Ovary (tissue), 9 donors: ENCODE measurements around the gene C1QTNF6. TPM values are rescaled to one million over a fixed set of nuclear protein-coding genes. Genes with fewer than 3 reads are reported as not detected.

ENCODE experiments used
- DNase-seq, 5 donors: peaks; one replicate each; pipeline ENCODE4 v3.0.0-alpha.2; 2019 to 2020
- H3K27ac ChIP-seq, 2 donors: fragments of 200-600 bp; one replicate each; pipeline versions ENCODE4 v1.5.1 to v1.8.0; 2019 to 2022
- H3K27me3 ChIP-seq: fragments of 200-600 bp; one replicate; pipeline ENCODE4 v1.8.0; 2022
- H3K36me3 ChIP-seq: fragments of 200-600 bp; sonication (generic); one replicate; pipeline ENCODE4 v1.5.1; 2019
- H3K4me1 ChIP-seq: one replicate; pipeline ENCODE4 v1.8.1; 2013; ENCODE audit warnings: mild to moderate bottlenecking, moderate library complexity; ENCODE audit not compliant: insufficient read depth
- H3K4me3 ChIP-seq: fragments of 200-600 bp; sonication (generic); one replicate; pipeline ENCODE4 v1.5.1; 2017
- H3K9me3 ChIP-seq, 2 donors: fragments of 200-600 bp in 1 of 2; sonication (generic) in 1 of 2; one replicate each; pipeline versions ENCODE4 v1.5.1 to v1.8.1; 2013 to 2019; ENCODE audit warnings: mild to moderate bottlenecking in 1 of 2, moderate library complexity in 1 of 2
- CTCF ChIP-seq, 3 donors: fragments of 450-650 bp in 2 of 3; fragments of 200-600 bp in 1 of 3; IDR thresholded peaks; one replicate each; pipeline versions ENCODE4 v1.5.1 to v1.8.0; 2016 to 2022; ENCODE audit warnings: antibody characterized with exemption in 3 of 3, mild to moderate bottlenecking in 1 of 3
- EP300 ChIP-seq: sonication (generic); formaldehyde crosslinking; IDR thresholded peaks from one replicate; pipeline ENCODE4 v1.6.1; 2017; ENCODE audit warnings: antibody characterized with exemption
- POLR2A ChIP-seq: fragments of 450-650 bp; IDR thresholded peaks from one replicate; pipeline ENCODE4 v1.6.1; 2017; ENCODE audit warnings: antibody characterized with exemption, mild to moderate bottlenecking, moderate library complexity
- WGBS, 3 donors: extraction: QIAGEN DNeasy Blood & Tissue Kit in 1 of 3; methylation state at CpG; one replicate each; pipeline versions ENCODE4 v1.1.5 to v1.1.7; 2013 to 2017; 5-methylcytosine and 5-hydroxymethylcytosine counted together
- intact Hi-C, 4 donors: fragments of 100-400 bp; cut with DNase I; formaldehyde crosslinking; loops; one replicate each; pipeline versions ENCODE4 v1.11.0 to v1.15.1; 2022 to 2023
- polyA plus RNA-seq, 2 donors: library from polyadenylated mRNA; stranded (reverse); fragments of 200-250 nt in 1 of 2; fragments of 350-450 nt in 1 of 2; fragmentation: Illumina TruSeq in 1 of 2; extraction: RNeasy Lipid Tissue Mini Kit (QIAGEN cat#74804) in 1 of 2; gene quantifications; one replicate each; pipeline ENCODE4 v1.2.3, GENCODE V29; 2013 to 2014
- total RNA-seq, 7 donors: library from RNA; depleted of rRNA in 2 of 7; stranded (reverse); fragments of >200 nt in 2 of 7; fragmentation: NEBNext Ultra II Directional in 3 of 7; extraction: Animal tissue kit (Norgen Biotek cat#: 25700) in 3 of 7; gene quantifications; one replicate each; pipeline versions ENCODE4 v1.1.0 to v1.2.4, GENCODE V29; 2016 to 2023
- donor health status: DM: no; HTN: no; CAD: no; lungs with moderate emphysema.
- donor health status: DM: no; HTN: no; CAD: no.
- donor health status: Bipolar disorder and iron deficiency.
- donor health status: DM: yes; HTN: yes; CAD: no.
- donor health status: DM: no; HTN: no; CAD: no.
- donor health status: DM: yes; HTN: yes; CAD: no.

Gene C1QTNF6
- total and polyA plus RNA-seq, 9 donors: 4.0 to 8.5 (median 6.4) TPM

GRCh38 chr22:37228106-37229011, 40.3 kb upstream of the C1QTNF6 start:
- no peak overlapping the region for H3K27ac ChIP-seq
- TF ChIP-seq CTCF (IDR thresholded peaks at IDR 0.05) (no peak), EP300 (no peak)
- no peaks in the 10 kb centered on the region for H3K9me3 ChIP-seq
- H3K4me1 ChIP-seq: no peaks in the 10 kb centered on the region
- intact Hi-C loops: no loop called here
- H3K36me3 ChIP-seq: no peaks in the 10 kb centered on the region
- no peaks in the 10 kb centered on the region for H3K27me3 ChIP-seq
- DNase-seq: peak in 1 of 5 donors; percentile 4
- WGBS, 3 donors: 61 to 69% (median 62%) methylated on average over 20 of the region's 20 CpGs
- no peak overlapping the region for H3K4me3 ChIP-seq

DNA sequence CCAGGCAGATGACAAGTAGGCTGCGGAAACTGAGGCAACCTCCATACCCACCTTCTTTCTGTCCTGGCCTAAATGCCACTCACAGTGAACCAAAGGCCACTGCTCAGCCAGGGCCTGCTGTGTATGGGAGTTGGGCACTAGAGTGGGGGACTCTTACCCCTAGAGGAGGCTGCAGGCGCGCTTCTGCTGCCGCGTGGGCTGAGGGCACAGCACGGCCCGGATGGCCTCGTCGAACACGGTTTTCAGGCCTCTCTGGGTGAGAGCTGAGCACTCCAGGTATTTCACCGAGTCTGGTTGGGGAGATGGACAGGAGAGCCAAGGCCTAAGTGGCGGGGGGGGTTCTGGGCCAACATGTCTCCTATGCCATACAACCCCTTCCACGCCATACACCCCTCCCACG, 38.5 kb upstream of the C1QTNF6 start:
- Histone ChIP-seq H3K27ac (no peak overlapping the region), H3K4me3 (no peak overlapping the region), H3K4me1 (no peaks in the 10 kb centered on the region), H3K9me3 (no peaks in the 10 kb centered on the region), H3K36me3 (no peaks in the 10 kb centered on the region), H3K27me3 (no peaks in the 10 kb centered on the region)
- TF ChIP-seq CTCF (IDR thresholded peaks at IDR 0.05) (no peak), POLR2A (no peak), EP300 (no peak)
- 90 to 96% (median 93%) methylated on average over 14 of the region's 14 CpGs for WGBS, 3 donors
- no peak for DNase-seq
- intact Hi-C loops: no loop called here

GRCh38 chr22:37226087-37226486, 38.0 kb upstream of the C1QTNF6 start:
- 85 to 92% (median 90%) methylated on average over 4 of the region's 4 CpGs for WGBS, 3 donors
- Histone ChIP-seq H3K4me1 (no peaks in the 10 kb centered on the region), H3K9me3 (no peaks in the 10 kb centered on the region), H3K27ac (no peak overlapping the region), H3K4me3 (no peak overlapping the region), H3K36me3 (no peaks in the 10 kb centered on the region), H3K27me3 (no peaks in the 10 kb centered on the region)
- DNase-seq: no peak
- intact Hi-C loops: no loop called here
- no peak for TF ChIP-seq POLR2A
- no peak for TF ChIP-seq CTCF (IDR thresholded peaks at IDR 0.05)
- TF ChIP-seq EP300: no peak

- no peak for TF ChIP-seq POLR2A
- no peak for TF ChIP-seq EP300
- TF ChIP-seq CTCF (IDR thresholded peaks at IDR 0.05): no peak
- Histone ChIP-seq H3K27me3 (no peaks in the 10 kb centered on the region), H3K4me3 (no peak overlapping the region), H3K4me1 (no peaks in the 10 kb centered on the region), H3K36me3 (no peaks in the 10 kb centered on the region), H3K27ac (no peak overlapping the region), H3K9me3 (no peaks in the 10 kb centered on the region)
- intact Hi-C loops: no loop called here
- 56 to 68% (median 61%) methylated on average over 8 of the region's 8 CpGs for WGBS, 3 donors
- DNase-seq: no peak
Observed at GRCh38 chr22:37225481-37225880, 37.4 kb upstream of the C1QTNF6 start.
